Measurements from ENCODE around the gene CAMKK1.

Gene CAMKK1
- total RNA-seq: 0.29 to 39.8 (median 14.9) reads per million in 18 experiments

GRCh38 chr17:3893003-3893719 lies at the start of gene CAMKK1:
TSS of gene CAMKK1 (minus strand) at chr17:3893053. CDS start at chr17:3885687, 7,366 bp downstream.
- DNase-seq: peak; percentile 89 to 96

- DNase-seq: no peak
These were observed 48.3 kb upstream of the CAMKK1 start for GRCh38 chr17:3940965-3941698.

- no peak for DNase-seq
These were observed 44.5 kb upstream of the CAMKK1 start for GRCh38 chr17:3937359-3937758.

GRCh38 chr17:3935825-3936355 lies 43.0 kb upstream of the CAMKK1 start:
- DNase-seq: no peak

DNA sequence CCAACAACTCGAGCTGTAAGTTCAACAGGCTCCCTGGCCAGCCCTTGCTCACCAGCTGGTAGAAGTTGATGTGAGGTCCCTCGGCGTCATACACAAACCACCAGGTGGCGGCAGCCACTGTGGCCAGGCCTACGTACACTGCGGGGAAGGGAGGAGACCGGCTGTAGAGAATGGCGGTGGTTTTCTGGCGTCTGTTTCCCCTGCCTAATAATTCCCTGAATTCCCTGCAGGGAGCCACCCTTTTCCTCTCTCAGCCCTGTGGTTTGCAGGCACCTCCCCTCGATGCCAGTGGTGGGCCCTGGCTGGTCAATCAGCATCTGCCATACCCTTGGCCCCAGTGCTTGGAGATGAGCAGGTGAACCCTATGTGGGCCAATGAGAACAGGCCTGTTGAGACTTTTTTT lies 42.3 kb upstream of the CAMKK1 start:
- DNase-seq: peak; percentile 75 to 79

DNA sequence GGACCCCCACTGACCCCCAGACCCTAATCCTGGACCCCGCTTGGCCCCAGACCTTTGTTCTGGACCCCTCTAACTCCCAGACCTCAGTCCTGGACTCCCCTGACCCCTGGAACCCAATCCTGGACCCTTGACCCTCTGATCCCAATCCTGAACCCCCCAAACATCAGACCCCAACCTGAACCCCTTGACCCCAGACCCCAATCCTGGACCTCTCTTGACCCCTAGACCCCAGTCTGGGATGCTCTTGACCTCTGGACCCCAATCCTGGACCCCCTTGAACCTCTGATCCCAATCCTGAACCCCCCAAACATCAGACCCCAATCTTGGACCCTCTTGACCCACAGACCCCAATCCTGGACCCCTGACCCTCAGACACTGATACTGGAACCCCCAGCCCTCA lies 36.9 kb upstream of the CAMKK1 start:
- DNase-seq: no peak

- DNase-seq: peak; percentile 45 to 70
These were observed 36.3 kb upstream of the CAMKK1 start for GRCh38 chr17:3929181-3929580.

DNA sequence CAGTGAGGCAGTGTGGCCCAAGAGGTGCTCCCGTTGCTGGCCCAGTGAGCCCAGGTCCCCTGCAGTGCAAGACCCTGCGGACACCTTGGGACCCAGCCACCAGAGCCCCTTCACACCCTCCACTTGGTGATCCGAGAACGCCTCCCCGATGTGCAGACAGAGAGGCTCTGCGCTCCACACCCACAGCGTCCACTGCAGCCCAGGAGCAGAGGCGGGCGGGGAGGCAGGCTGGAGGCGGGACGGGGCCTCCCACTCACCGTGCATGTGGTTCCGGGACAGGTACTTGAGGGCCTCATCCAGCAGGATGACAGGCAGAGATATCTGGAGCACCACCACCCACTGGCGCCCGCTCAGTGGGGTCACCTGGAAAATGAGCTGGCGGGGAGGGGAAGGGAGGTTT lies 35.6 kb upstream of the CAMKK1 start:
- DNase-seq: no peak

DNA sequence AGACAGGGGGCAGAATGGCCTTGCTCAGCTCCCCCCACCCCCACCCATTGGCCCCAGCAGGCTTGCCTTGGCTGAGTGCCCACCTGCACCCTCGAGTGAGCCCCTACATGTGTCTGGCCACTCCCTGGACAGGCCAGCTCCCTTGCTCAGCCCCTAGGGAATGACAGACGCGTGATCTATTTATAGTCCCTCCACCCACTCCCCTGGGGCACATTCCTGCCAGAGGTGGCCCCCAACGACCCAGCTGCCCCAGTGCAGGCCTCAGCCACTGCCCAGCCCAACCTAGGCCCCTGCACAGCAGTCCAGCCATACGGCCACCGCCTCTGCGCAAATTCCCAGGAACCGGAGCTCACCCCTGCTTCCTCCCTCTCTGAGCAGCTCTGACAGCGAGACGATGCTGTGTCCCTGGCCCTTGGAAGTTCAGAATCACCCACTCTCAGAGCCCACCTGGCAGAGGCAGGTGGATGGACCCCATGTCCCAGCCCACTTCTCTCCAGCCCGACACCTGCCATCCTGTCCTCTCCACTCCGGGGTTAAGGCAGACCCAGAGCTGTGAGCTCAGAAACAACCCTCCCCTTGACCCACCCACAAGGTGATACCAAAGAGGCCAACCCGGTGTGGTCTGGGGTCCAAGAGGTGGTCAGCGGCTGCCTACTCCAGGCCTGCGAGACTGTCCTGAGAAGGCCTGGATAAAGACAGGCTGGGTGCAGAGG lies 34.9 kb upstream of the CAMKK1 start:
- no peak for DNase-seq

DNA sequence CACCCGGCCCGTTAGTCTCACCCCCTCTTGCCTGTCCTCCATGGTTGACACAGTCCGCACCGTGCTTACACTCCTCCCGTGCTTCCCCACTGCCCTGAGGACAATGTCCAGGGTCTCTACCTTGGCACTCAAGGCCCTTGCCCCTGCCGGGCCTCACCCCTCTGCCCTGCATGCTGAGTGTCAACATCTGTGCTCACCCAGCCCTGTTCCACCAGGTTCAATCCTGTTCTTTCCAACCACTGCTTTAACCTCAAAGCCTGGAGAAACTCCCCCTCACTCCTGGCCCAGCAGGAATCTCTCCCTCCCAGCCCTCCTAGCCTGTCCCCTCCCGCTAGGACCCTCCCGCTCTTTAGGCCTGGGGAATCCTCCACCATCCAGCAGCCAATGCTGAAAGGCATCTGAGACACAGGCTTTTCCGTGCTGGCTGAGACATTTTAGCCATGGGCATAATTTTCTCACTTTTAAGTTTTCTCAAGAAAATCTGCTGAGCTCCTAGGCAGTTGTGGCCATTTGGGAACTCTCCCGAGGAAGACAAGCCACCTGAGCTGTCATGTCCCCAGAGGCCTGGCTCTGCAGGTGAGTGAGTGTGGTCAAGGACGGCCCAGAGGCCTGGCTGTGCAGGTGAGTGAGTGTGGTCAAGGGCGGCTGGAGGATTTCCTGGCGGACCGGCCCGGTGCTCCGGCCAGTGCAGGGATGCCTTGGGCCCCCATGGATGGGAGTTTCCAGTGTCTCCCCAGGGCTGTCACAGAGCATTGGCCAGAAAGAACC lies 34.2 kb upstream of the CAMKK1 start:
- no peak for DNase-seq

DNA sequence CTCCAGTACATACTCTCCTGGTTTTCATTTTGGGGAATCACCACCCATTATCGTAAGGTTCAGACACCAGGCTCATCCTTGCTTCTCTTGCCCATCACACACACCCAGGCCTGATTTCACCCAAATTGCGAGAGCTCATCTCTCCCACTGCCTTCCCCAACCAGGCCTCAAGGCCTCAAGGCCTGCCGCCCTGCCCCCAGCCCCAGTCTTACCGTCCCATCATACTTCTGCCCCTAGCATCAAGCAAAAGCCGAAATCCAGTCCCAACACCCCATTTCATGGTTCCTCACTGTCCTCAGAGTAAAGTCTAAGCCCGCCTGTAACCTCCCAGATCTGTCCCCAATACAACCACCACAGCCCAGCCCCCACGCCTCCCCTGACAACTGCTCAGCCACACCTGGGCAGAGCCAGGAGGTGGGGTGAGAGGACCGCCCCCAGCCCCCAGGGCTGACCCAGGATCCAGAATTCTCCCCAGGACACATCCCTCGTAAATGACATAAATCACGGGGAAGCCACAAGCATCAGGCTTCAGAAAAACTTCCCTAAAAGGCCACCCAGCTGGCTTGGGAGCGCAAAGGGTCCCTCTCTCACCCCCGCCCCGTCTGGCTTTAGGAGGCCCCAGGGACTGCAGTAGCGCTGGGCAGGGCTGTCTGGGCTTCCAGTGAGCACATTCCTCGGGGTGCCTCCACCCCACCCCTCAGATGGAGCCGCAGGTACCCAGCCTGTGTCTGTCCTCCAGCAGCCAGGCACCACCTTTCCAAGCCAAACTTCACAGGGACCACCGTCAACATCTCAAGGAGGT lies 33.0 kb upstream of the CAMKK1 start:
- DNase-seq: no peak

DNA sequence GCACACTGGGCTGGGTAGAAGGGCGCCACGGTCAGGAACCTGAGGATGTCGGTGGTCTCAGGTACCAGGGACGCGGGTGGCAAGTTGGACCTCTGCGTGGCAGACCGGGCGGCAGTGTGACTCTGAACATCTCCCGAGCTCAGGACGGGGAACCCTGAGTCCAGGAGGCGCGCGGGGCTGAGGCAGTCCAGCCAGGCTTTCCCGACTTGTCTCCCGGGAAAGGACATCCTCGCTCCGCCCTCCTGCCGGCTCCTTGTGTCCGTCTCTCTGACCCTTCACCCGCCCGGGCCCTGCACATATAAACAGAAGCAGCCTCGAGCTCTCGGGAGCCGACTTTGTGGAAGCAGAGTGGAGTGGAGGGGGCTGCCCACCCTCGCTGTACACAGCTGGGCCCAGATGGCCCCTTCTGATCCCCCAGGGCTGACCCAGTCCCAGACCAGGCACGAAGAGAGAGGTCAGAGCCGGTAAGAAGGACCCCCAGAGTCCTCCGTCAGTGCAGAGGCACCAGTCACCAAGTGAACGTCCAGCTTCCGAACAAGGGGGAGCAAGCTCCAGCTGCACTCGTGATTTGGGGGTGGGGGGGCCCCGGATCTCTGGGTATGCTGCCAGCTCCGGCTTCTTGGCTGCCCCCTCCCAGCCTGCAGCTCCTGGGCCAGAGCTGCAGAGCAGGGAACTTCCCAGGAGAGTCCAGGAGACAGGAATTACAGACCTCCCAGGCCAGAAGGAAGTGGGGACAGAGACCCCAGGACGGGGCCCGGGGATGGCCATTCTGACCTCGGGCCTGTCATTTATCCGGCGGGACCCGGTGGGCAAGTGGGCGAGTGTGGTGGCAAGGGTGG lies 31.9 kb upstream of the CAMKK1 start:
- DNase-seq: no peak

DNA sequence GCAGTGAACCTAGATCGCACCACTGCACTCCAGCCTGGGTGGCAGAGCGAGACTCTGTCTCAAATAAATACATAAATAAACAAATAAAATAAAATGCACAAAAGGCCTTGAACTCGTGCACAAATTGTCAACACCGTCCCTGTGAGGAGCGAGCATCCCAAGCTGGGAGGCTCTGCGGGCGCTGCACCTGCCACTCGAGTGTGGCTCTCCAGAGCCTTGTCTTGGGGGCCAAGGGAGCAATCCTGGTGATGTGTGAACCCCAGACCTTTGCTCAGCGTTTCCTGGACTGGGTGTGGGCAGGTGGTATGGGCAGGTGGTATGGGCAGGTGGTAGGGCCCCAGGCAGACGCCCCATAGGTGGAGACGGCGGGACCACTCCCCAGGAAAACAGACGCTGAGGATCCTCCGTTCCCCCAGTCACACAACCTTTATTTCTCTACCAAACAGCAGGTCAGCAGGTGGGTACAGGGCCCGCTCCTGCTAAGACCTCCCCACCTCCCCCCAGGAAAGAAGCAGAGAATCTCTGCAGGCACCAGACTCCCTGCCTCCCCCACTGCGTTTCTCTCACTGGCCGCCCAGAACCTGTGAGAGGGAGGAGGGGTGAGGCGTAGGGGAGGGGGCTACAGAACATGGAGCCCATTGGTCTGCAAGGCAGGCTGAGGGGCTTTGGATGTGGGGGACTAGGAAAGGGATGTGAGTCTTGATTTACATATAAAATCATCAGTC lies 30.8 kb upstream of the CAMKK1 start:
- DNase-seq: no peak

- no peak for DNase-seq
These were observed 29.9 kb upstream of the CAMKK1 start for GRCh38 chr17:3922765-3923164.

DNA sequence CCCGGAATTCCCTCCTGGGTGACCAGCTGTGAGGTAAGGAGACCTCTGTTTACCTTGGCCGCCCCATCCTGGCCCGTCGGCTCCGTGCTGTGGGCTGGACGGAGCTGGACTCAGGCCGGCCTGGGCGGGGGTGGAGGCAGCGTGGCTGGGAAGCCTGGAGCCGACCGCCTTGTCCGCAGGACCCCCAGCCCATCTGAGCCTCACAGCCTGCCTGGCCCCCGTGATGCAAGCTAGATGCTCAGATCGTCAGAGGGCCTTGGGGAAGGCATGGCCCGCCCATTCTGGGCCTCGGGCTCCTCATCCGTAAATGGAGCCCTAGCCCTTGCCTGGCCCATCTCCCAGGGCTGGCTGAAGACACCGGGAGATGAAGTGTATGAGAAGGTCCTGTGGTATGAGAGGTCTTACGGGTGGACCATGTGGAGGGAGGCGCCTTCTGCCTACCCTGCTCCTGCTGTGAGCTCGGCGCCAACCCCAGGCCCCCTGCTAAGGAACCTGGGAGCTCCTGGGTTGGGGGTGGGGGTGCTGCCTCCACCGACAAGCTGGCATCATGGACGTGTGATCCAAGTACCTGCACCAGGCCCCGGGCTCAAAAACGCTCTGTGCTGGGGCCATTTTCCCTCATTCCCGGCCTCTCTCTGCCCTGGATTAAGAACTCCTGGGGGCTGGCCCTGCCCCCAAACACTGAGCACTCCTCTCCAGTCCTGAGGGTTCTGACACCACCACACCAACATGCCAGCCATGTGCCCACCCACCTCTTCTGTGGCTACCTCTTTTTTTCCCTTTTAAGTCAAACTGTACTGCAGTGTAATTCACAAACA lies 28.9 kb upstream of the CAMKK1 start:
- DNase-seq: peak in 1 of 2 donors; percentile 19

DNA sequence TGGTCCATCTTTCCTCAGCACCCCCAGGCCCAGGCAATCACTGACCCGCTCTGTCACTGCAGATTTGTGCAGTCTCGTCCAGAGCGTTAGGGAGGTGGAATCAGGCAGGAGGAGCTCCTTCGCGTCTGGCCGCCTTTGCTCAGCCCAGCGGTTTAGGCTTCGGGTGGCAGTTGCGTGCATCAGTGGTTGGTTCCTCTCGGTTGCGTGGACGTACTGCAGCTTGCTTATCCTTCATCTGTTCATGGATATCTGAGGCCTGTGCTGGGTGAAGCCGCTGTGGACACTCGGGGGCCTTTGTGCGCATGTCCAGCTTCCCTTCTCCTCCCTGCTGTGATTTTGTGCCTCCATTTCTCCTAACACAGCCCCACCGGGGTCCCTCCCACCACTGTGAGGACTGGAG lies 28.2 kb upstream of the CAMKK1 start:
- no peak for DNase-seq

GRCh38 chr17:3919123-3919624 lies 26.3 kb upstream of the CAMKK1 start:
- no peak for DNase-seq

GRCh38 chr17:3918372-3919122 lies 25.7 kb upstream of the CAMKK1 start:
- DNase-seq: no peak

All from inflammatory macrophage (primary cell).